SU-DHL-6 (cell line): ENCODE data around the gene ARMH3.

Experiments
- CTCF ChIP-seq: fragments of 200-600 bp; sonication (generic); IDR thresholded peaks from one replicate; pipeline ENCODE4 v1.5.1; 2017; ENCODE audit warnings: antibody characterized with exemption, mild to moderate bottlenecking, low read length, moderate library complexity; ENCODE audit not compliant: insufficient read depth, poor library complexity, severe bottlenecking
- EZH2phosphoT487 ChIP-seq: fragments of 200-600 bp; sonication (generic), shearing (Covaris generic); conservative IDR thresholded peaks from 2 replicates; pipeline ENCODE4 v1.6.1; 2018; ENCODE audit warnings: mild to moderate bottlenecking, antibody characterized with exemption, low read length, moderate library complexity, mixed read lengths

GRCh38 chr10:102059987-102060386, 4.0 kb upstream of the ARMH3 start:
- TF ChIP-seq CTCF (no peak), EZH2phosphoT487 (no peak)
